Measurements from ENCODE around the gene CCNYL1.

GRCh38 chr2:207783514-207783913 lies 72.1 kb downstream of the CCNYL1 start:
- no peak for TF ChIP-seq CTCF (IDR thresholded peaks at IDR 0.05; ENCODE audit: poor library complexity)
- TF ChIP-seq EZH2 (IDR thresholded peaks at IDR 0.05; ENCODE audit: borderline replicate concordance), result no peak
